Measurements from ENCODE around the gene RNF2. TPM values are rescaled to one million over a fixed set of nuclear protein-coding genes. Genes with fewer than 3 reads are reported as not detected.

The RNF2 gene
- polyA plus RNA-seq, 1 experiment, result 12.6 TPM

- ChIA-PET CTCF (no interaction called here), POLR2A (no interaction called here)
These were observed 41.7 kb downstream of the RNF2 start for GRCh38 chr1:185087101-185087500.

DNA sequence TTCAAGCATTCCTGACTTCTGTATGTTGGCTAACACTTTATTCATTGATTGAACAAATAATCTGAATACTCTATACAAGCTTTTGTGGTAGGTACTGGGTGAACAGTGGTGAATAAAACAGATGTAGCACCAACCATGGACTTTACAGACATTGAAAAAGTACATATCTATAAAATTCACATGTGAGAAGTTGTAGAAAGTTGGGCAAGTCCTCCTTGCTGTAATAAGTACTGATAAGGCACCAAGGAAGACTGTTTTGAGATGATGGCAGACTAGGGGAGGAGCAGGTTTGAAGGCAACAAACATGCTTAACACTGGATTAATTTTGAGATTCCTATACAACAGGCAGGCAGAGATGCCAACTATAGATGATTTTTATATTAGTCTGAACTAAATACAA, 42.4 kb downstream of the RNF2 start:
- H3K4me3 ChIP-seq (ENCODE audit: low read depth, low read length), result no peak overlapping the region
- POLR2A ChIA-PET, result no interaction called here
- DNase-seq (ENCODE audit: low read depth), result no peak
- CTCF ChIA-PET, result no interaction called here
- TF ChIP-seq, protein P1, sequence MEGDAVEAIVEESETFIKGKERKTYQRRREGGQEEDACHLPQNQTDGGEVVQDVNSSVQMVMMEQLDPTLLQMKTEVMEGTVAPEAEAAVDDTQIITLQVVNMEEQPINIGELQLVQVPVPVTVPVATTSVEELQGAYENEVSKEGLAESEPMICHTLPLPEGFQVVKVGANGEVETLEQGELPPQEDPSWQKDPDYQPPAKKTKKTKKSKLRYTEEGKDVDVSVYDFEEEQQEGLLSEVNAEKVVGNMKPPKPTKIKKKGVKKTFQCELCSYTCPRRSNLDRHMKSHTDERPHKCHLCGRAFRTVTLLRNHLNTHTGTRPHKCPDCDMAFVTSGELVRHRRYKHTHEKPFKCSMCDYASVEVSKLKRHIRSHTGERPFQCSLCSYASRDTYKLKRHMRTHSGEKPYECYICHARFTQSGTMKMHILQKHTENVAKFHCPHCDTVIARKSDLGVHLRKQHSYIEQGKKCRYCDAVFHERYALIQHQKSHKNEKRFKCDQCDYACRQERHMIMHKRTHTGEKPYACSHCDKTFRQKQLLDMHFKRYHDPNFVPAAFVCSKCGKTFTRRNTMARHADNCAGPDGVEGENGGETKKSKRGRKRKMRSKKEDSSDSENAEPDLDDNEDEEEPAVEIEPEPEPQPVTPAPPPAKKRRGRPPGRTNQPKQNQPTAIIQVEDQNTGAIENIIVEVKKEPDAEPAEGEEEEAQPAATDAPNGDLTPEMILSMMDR (IDR thresholded peaks at IDR 0.05; ENCODE audit: insufficient read depth, low read depth, low read length), result no peak
- peaks cover 6% of the 10 kb centered on the region for H3K36me3 ChIP-seq (ENCODE audit: control insufficient read depth, insufficient read depth, low read length)
- no peaks in the 10 kb centered on the region for H3K27me3 ChIP-seq (ENCODE audit: control insufficient read depth, insufficient read depth, low read length)

More at GRCh38 chr1:185087101-185087500, 41.7 kb downstream of the RNF2 start:
- TF ChIP-seq, protein P1 (IDR thresholded peaks at IDR 0.05; ENCODE audit: insufficient read depth, low read depth, low read length), result no peak
- peaks cover 6% of the 10 kb centered on the region for H3K36me3 ChIP-seq (ENCODE audit: control insufficient read depth, insufficient read depth, low read length)
- no peaks in the 10 kb centered on the region for H3K27me3 ChIP-seq (ENCODE audit: control insufficient read depth, insufficient read depth, low read length)
- no peak for DNase-seq (ENCODE audit: low read depth)
- no peak overlapping the region for H3K4me3 ChIP-seq (ENCODE audit: low read depth, low read length)

DNA sequence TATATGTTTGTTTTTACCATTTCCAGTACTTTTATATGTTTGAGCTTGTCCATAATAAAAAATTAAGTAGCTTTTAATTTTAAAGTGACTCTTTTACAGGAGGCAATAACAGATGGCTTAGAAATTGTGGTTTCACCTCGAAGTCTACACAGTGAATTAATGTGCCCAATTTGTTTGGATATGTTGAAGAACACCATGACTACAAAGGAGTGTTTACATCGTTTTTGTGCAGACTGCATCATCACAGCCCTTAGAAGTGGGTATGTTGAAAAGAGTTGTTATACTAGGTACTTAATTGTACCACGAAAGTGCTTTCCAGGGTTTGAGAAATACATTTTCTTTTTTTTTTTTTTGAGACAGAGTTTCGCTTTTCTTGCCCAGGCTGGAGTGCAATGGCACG, 46.1 kb downstream of the RNF2 start:
- ChIA-PET CTCF (interaction anchor here (1.0 kb wide), 1 partner anchor 26 kb away, joined by 3 read pairs; no protein-coding TSS in a partner anchor), POLR2A (no interaction called here)
- no peak overlapping the region for H3K4me3 ChIP-seq (ENCODE audit: low read depth, low read length)
- H3K27me3 ChIP-seq (ENCODE audit: control insufficient read depth, insufficient read depth, low read length), result no peaks in the 10 kb centered on the region
- H3K36me3 ChIP-seq (ENCODE audit: control insufficient read depth, insufficient read depth, low read length), result peaks cover 6% of the 10 kb centered on the region
- no peak for DNase-seq (ENCODE audit: low read depth)
- TF ChIP-seq, protein P1 (IDR thresholded peaks at IDR 0.05; ENCODE audit: insufficient read depth, low read depth, low read length), result no peak

DNA sequence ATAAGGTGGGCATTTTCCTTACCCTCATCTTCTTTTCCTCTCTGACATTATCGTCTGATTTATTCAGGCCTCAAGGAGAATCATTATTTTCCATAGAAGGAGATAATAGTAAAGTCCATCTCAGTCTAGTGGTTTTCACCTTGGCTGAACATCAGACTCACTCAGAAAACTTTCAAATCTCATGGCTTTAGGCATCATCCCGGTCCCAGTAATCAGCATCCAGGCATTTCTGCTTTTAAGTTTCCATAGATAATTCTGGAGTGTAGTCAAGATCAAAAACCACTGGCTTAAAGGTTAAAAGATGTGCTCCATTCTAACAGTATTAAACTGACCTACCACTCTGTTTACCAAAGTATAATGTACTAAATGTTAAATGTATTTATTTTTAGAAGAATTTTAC, 49.4 kb downstream of the RNF2 start:
- no peaks in the 10 kb centered on the region for H3K27me3 ChIP-seq (ENCODE audit: control insufficient read depth, insufficient read depth, low read length)
- ChIA-PET POLR2A (no interaction called here), CTCF (no interaction called here)
- DNase-seq (ENCODE audit: low read depth), result no peak
- H3K36me3 ChIP-seq (ENCODE audit: control insufficient read depth, insufficient read depth, low read length), result peaks cover 3% of the 10 kb centered on the region
- TF ChIP-seq, protein P1 (IDR thresholded peaks at IDR 0.05; ENCODE audit: insufficient read depth, low read depth, low read length), result no peak
- H3K4me3 ChIP-seq (ENCODE audit: low read depth, low read length), result no peak overlapping the region

- peaks cover 2% of the 10 kb centered on the region; the same call in 1 of the 2 replicates for H3K36me3 ChIP-seq (ENCODE audit: control insufficient read depth, insufficient read depth, low read length)
- no peak overlapping the region for H3K4me3 ChIP-seq (ENCODE audit: low read depth, low read length)
- TF ChIP-seq, protein P1 (IDR thresholded peaks at IDR 0.05; ENCODE audit: insufficient read depth, low read depth, low read length), result no peak
- no peak for DNase-seq (ENCODE audit: low read depth)
- ChIA-PET POLR2A (no interaction called here), CTCF (interaction anchor here (1.3 kb wide), 1 partner anchor 21 kb away, joined by 3 read pairs; no protein-coding TSS in a partner anchor)
- no peaks in the 10 kb centered on the region for H3K27me3 ChIP-seq (ENCODE audit: control insufficient read depth, insufficient read depth, low read length)
These were observed 51.2 kb downstream of the RNF2 start for GRCh38 chr1:185096531-185096930.
